Left renal cortex interstitium (tissue), 4 donors: ENCODE results near the gene ATG10. TPM values are rescaled to one million over a fixed set of nuclear protein-coding genes. Genes with fewer than 3 reads are reported as not detected.
"Not testable (repeated sequence)": the region's sequence is repeated elsewhere in the genome, so short reads cannot be mapped to it uniquely, and the experiment has no call there.

Source experiments
- DNase-seq, 4 donors: peaks; one replicate each; pipeline ENCODE4 v3.0.0-alpha.2; 2013; ENCODE audit warnings: low read depth in 4 of 4, low spot score in 2 of 4, missing footprints in 1 of 4
- polyA plus RNA-seq, 4 donors: library from polyadenylated mRNA; unstranded; fragments of 120-200 nt; gene quantifications; one replicate each; pipeline ENCODE4 v1.2.1, GENCODE V29; 2013; ENCODE audit not compliant: insufficient read length in 4 of 4

The ATG10 gene
- polyA plus RNA-seq, 4 donors, result 10.2 to 17.8 (median 12.8) TPM

- no peak for DNase-seq
Observed at GRCh38 chr5:81980598-81981260, 8.9 kb downstream of the ATG10 start.

GRCh38 chr5:81982172-81982685, 10.4 kb downstream of the ATG10 start:
- not testable (repeated sequence) for DNase-seq

GRCh38 chr5:81983148-81983547, 11.3 kb downstream of the ATG10 start:
- not testable (repeated sequence) for DNase-seq

DNA sequence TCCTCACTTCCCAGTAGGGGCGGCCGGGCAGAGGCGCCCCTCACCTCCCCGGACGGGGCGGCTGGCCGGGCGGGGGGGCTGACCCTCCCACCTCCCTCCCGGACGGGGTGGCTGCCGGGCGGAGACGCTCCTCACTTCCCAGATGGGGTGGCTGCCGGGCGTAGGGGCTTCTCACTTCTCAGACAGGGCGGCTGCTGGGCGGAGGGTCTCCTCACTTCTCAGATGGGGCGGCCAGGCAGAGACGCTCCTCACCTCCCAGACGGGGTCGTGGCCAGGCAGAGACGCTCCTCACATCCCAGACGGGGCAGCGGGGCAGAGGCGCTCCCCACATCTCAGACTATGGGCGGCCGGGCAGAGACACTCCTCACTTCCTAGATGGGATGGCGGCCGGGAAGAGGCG, 11.7 kb downstream of the ATG10 start:
- not testable (repeated sequence) for DNase-seq

- no peak for DNase-seq
Observed at GRCh38 chr5:81986126-81986525, 14.3 kb downstream of the ATG10 start.

GRCh38 chr5:81989204-81989603, 17.4 kb downstream of the ATG10 start:
- DNase-seq, result no peak

DNA sequence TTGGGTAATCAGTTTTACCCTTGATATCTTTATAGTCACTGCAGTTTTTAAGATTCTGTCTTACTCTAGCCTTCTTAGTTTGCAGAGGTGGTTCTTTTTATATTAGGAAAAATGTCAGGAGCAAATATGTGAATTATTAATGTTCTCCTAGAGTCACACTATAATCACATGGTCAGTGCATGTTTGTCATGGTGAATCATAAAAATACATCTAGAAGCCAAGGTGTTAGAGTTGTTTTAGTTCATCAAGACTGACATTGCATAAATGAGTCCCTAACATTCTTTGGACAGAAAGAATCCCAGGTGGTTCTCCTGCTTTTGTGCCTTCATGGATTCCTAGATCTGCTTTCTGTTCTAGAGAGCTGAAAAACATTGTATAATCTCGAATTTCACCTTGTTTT, 22.9 kb downstream of the ATG10 start:
- DNase-seq, result no peak

- no peak for DNase-seq
Observed at GRCh38 chr5:81995407-81995806, 23.6 kb downstream of the ATG10 start.

DNA sequence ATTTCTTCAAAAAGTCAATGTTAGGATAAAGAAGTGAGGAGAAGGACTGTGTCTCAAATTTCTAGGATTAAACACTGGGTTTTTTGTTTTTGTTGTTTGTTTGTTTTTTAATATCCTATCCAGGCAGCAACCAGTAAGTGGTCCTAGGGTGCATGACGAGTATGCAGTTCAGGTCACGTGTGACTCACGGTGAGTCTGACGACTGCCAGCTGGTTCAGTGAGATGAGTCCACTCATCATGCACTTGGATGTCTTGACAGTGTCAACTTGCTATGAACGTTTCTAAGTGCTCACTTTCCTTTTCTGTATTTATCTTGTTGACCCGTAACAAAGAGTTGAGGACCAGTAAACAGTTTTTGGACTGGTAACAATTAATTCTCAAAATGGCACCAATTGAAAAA, 32.7 kb downstream of the ATG10 start:
- no peak for DNase-seq

DNA sequence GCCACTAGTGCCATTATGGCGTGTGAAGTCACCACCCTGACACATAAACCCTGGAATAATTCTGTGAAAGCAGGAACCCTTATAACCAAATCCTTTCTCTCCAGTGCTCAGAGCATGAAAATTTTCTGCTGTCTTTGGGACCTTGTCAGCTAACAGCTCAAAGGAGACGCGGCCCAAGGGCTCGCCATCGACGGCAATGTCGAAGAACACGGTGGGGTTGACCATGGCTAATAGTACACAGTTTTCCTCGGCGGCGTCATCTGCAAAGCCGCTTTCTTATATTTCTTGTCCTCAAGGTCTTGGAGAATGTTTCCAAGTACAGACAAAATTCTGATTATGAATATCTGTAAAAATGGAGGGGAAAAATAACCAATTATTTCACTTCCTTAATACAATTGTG, 38.0 kb downstream of the ATG10 start:
- not testable (repeated sequence) for DNase-seq

- DNase-seq, result no peak
Observed at GRCh38 chr5:82010696-82011095, 38.9 kb downstream of the ATG10 start.

- DNase-seq, result no peak
Observed at GRCh38 chr5:82011761-82012160, 39.9 kb downstream of the ATG10 start.

DNA sequence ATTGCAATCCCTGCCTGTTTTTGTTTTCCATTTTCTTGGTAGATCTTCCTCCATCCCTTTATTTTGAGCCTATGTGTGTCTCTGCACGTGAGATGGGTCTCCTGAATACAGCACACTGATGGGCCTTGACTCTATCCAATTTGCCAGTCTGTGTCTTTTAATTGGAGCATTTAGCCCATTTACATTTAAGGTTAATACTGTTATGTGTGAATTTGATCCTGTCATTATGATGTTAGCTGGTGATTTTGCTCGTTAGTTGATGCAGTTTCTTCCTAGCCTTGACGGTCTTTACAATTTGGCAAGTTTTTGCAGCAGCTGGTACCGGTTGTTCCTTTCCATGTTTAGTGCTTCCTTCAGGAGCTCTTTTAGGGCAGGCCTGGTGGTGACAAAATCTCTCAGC, 42.8 kb downstream of the ATG10 start:
- DNase-seq, result not testable (repeated sequence)

GRCh38 chr5:82018462-82018861, 46.6 kb downstream of the ATG10 start:
- no peak for DNase-seq

GRCh38 chr5:82019342-82020138, 47.7 kb downstream of the ATG10 start:
- no peak for DNase-seq

DNA sequence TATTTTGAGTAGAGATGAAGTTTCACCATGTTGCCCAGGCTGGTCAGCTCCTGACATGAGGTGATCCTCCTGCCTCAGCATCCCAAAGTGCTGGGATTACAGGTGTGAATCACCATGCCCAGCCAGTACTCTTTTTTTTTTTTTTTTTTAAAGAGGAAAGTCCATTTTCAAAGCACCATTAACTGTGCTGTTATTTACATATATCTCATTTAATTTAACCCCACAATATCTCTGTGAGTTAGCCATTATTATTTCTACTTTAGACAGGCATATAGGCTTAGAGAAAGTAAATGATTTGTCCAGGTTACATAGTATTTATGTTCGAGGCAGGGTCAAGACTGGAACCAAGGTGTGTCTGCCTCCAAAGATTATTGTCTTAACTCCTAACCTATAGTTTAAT, 50.7 kb downstream of the ATG10 start:
- DNase-seq, result no peak

DNA sequence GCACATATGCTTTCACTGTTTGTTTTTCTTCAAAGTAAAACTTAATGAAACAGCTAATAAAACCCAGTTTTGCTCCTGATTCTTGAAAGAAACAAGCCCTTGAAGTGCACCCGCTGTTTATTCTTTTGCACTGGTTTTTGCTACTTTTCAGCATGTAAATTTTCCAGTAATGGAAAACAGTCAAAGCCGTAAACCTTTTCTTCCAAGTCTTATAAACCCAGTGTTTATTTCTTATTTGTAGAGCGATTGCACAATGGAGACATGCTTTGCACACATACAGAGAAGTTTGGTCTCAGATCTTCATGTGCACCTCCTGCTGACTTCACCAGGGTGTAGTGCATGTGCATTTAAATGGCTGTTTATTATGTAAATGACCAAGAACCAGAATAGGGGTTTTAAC, 51.8 kb downstream of the ATG10 start:
- DNase-seq, result peak in 1 of 4 donors; percentile 12

GRCh38 chr5:82031220-82032119, 59.6 kb downstream of the ATG10 start:
- DNase-seq, result no peak

DNA sequence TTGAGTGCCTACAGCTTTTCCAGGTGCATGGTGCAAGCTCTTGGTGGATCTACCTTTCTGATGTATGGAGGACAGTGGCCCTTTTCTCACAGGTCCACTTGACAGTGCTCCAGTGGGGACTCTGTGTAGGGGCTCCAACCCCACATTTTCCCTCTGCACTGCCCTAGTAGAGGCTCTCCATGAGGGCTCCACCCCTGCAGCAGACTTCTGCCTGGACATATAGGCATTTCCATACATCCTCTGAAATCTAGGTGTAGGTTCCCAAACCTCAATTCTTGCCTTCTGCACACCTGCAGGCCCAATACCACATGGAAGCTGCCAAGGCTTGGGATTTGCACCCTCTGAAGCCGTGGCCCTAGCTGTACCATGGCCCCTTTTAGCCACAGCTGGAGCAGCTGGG, 71.1 kb downstream of the ATG10 start:
- not testable (repeated sequence) for DNase-seq

DNA sequence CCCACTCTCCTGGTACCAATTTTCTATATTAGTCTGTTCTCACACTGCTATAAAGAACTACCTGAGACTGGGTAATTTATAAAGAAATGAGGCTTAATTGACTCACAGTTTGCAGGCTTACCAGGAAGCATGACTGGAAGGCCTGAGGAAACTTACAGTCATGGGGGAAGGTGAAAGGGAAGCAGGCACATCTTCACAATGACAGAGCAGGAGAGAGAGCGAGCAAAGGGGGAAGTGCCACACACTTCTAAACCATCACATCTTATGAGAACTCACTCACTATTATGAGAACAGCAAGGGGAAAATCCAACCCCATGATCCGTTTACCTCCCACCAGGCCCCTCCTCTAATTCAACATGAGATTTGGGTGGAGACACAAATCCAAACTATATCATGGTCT, 72.2 kb downstream of the ATG10 start:
- no peak for DNase-seq
